ENCODE measurements around the gene GPATCH8.
"Not testable (repeated sequence)": the region's sequence is repeated elsewhere in the genome, so short reads cannot be mapped to it uniquely, and the experiment has no call there.

GPATCH8 gene

DNA sequence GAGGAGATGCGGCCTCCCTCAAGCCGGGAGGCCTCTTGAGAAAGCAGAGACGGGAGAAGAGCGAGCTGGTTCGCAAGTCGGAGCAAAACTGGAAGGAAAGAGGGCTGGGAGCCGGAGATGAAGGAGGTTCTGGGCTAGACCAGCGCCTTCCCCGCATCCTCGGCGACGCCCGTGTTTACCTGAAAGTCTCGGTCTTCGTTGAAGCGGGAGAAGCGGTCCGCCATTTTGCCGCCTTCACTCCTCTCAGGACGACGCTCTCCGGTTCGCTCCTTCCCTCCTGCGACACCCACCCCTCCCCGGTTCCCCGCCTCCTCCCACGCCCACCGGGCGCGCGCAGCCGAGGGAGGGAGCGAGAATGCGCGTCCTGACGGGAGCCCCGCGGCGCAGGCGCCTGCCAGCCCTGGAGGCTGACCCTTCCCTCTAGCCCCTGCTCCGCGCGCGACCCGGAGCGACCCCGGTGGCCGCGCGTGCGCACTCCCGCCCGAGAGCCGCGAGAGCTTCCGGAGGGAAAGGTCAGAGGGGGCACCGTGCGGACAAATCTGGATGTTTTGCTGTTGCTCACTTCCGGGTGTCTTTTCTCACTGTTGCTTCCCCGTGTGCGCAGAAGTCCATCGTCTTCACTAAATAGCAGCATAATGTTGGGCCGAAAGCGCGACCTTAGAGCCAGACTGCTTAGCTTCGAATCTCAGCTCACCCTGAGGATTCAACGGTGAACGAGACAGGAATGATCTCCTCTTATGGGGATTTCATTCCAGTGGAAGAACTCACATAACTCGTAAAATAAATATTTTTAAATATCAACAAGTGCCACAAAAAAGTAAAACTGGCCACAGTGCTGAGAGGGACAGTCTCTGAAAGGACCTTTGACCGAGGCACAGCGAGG lies at the start of gene GPATCH8:
Gene GPATCH8 (minus strand): TSS at position 260 of the 883 bp plus-strand sequence. CDS start 36 bp downstream, at position 224.
- DNase-seq (ENCODE audit: low read depth in 2 of 2), result peak; percentile 88 to 90

DNA sequence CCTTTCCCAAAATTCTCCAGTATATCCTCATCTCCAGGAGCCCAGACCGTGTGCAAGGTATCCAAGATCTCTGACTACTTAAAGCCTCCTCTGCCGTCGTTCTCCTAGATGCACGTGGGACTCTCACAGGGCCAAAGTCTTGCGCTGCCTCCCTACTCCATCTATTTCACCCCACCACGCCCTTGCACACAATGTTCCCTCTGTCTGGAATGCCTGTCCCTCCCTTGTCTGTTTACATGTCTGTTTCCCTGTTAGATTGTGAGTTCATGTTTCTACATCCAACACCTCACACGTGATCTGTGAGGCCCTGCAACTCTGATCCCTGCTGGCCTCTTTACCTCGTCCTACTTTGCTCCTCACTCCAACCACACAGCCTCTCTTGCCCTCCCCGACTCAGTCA lies 49.2 kb upstream of the GPATCH8 start:
- no peak for DNase-seq (ENCODE audit: low read depth in 2 of 2)

DNA sequence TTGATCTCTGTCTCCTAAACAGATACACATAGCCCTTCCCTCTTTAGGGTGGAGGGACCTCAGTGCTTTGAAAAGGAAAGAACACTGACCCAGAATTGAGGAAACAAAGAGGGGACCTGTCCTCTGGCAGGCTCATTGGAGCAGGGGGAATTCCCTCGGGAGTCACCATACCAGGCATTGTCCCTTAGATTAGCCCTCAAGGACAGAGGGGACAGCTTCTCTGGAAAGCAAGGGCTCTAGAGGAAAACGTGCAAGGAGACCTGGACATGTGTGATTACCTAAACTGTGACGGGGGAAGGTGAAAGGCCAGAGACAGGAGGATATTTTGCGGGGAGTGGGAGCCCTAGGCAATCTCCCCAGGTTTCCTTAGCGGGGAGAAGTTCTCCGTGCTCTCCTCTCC lies 46.5 kb upstream of the GPATCH8 start:
- DNase-seq (ENCODE audit: low read depth in 2 of 2), result no peak

DNA sequence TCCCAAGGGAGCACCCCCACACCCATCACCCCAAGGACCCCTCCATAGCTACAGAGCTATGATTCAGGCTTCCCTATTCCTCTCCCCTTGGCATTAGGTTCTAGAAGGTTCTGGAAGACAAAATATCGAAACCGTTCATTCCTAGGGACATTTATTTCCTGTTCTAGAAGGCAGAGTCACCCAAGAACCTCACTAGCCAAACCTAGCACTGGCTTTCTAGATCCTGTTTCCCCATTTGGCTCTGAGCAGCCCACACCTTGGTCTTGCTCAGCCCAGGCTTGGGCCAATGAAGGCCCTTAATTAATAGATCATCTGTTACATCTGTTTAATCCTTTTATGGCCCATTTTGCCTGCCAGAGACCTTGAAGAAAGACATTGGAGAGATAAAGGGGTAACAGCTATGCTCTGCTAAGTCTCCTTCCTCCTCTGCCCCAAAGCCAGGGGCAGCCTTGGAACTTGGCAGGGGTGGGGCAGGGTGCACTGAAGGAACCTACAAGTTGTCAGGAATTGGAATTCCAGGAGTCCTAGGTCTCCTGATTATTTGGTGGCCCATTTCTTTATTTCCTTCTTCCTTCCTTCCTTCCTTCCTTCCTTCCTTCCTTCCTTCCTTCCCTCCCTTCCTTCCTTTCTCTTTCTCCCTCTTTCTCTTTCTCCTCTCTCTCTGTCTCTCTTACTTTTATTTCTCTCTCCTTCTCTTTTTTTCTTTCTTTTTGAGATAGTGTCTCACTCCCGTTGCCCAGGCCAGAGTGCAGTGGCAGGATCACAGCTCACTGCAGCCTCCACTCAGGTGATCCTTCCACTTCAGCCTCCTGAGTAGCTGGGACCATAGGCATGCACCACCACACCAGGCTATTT lies 45.4 kb upstream of the GPATCH8 start:
- no peak for DNase-seq (ENCODE audit: low read depth in 2 of 2)

DNA sequence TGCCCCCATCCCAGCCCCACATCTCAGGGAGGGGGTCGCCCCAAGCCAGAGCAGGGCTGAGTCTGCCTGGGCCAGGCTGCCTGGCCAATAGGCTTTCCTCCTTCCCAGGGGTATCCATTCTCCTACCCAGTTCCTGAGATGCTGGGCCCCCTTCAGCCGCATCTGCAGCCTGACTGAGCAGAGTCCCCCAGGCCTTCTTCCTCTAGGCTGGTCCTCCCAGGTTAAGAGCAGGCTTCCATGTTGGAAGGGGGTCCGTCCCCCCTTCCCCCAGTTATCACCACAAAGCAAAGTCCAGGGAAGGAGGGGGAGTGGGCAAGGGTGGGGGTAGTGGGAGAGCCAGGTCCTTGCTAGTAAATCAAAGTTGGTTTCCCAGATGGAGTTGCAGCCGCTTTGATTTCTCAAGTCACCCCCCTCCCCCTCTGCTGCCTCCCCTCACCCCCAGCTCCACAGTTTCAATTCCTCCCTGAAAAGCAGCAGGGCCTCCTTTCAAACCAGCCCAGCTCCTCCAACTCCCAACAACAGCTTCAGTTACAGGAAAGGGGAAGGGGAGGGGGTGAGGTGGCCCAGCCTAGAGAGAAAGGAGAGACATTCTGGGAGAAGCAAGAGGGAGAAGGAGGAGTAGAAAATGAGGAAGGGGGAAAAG lies 44.5 kb upstream of the GPATCH8 start:
- DNase-seq (ENCODE audit: low read depth in 2 of 2), result no peak

DNA sequence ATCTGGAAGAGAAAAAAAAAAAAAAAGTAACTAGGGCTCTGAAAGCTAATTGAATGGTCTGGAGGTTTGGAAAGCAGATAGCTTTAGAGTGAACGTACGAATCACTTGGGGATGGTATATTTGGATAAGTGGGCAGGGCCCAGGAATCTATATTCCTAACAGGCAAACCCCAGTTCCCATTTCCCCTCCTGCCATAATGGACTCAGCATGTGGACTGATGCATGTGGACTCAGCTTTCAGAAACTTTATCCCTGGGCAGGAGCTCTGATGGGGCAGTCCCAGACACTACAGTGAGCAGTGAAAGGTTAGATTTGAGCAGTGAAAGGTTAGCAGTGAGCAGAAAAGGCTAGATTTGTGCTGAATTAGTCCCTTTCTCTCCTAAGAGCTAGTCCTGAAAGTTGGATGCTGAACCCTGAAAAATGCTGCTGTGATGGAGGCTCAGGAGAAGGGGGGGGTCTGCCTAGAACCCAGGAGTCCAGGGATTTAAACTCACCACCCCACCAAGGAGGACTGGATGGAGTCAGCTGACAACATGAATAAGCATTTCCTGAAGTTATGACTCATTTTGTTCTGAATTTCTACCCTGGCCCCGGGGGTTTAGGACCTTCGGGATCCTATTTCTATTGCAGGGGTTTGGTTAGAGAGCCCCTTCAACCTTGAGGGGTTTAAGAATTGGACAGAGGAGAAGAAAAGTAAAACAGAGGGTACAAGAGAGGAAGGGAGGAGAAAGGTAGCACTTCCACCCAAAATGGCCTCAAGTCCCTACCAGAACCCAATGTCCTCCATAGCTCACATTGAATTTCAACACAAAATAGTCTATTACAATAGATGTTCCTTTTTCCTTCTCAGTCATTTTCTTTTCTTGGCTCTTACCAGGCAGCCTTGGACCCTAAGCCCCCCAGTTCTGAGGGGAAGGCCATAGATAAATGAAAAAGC lies 43.7 kb upstream of the GPATCH8 start:
- DNase-seq (ENCODE audit: low read depth in 2 of 2), result no peak

DNA sequence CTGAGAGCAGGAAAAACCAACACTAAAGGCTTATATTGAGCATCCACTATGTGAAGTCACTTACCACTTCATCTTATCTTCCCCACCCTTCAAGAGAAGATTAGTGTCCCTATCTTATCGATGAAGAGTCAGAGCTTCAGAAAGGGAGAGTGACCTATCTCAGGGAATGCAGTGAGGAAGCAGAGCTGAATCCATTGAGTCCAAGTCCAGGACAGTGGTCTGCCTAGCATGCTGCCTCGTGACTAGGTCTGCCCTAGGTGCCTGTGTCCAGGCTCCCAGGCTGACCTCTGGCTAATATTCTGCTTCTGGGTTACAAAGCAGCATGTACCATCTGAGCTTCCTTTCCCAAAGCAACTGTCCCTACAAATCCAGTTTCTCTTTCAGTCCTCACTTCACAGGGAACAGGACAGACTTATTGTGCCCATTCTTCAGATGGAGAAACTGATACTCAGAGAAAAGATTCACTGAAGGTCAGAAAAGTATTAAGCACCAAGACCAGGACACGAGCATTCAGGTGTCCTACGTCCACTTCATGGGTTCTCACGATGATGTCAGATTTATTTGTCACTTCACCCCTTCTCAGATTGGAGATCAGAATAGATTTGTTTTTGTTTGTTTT lies 40.8 kb upstream of the GPATCH8 start:
- DNase-seq (ENCODE audit: low read depth in 2 of 2), result no peak

DNA sequence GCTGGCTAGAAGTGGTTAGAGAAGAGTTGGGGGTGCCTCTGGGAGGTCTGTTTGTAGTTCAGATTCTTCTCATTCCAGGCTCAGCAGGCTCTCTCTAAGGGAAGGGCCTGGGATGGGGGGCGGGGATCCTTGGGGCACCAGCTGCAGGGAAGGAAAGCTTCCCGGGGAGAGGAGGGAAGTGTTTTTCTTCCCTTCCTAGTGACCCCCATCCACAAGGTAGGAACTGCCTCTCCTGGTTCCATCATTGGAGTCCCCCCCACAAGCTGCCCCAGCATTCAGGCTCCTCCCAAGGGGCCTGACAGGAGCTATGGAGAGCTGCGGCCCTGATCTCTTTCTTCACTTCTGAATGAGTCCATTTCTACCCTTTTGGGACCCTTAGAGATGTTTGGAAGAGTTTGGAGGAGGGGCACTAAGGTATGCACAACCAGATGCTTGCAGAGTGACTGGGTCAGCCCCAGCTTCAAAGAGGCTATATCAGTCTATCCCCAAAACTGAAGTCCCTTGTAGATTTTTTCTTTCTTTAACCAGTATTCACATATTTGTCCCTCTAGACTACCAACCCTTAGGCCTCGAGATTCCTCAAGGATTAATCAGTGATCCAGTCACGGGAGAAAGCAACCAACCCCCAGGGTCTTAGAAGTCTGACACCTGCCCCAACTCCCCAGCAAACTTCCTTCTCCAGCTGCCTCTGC lies 40.2 kb upstream of the GPATCH8 start:
- DNase-seq (ENCODE audit: low read depth in 2 of 2), result no peak

DNA sequence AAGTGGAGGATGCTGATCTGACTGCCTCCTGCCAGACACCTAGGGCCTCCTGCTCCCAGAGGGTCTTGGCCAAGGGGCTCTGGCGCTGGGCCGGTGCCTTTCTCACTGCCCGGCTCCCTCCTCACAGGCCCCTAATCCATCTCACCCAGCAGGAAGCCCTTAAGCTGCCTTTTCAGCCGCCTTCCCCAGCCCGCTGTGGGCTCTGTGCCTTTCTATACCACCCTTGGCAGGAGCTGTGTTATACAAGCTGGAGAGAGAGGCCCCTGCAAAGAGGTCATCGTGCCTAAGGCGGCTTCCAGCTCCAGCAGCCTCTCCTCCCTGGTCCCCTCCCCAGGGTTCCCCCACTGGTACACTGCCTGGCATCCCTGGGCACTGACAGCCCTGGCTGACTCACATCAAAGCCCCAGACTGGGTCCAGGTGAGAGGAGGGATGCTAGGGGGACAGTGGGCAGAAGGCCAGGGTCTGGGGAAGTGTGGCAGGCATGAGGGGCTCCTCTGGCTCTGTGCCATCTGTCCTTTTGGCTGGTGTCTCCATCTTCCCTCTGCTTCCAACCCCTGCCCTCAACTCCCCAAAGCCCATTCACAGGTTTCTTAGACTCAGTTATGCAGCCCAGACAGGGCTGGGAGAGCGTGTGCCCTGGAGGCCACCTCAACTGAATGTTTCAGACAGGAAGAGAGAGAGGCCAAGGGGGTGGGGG lies 38.8 kb upstream of the GPATCH8 start:
- no peak for DNase-seq (ENCODE audit: low read depth in 2 of 2)

DNA sequence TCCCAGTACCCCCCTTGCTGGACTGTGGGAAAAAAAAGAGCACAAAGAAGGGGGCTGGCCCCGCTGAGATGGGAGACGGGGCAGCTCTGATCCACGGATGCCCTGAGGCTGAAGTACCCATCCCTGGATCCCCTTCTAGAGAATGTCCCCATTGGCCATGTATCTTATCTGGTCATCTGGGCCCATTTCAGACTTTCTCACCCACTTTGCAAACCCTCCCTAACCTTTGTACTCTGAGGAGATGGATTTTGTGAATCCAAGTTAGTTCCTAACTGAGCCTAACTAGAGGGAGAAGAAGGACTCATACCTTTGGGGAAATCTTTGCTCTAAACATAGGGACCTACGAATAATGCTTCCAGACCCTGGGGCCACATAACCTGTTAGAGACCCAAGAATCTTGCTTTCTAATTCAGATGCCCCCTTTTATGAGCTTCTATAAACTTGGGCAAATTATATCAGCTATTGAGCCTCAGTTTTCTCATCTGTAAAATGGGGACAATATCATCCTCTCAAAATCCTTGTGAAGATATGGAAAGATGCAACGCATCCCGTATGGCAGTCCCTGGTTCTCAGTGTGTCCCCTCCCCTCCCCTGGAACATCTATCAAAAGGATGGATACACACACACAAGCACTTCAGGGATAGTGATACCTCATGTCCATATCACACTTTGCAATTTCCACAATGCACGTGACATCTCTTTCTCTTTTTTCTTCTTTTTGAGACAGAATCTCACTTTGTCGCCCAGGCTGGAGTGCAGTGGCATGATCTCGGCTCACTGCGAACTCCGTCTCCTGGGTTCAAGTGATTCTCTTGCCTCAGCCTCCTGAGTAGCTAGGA lies 37.3 kb upstream of the GPATCH8 start:
- no peak for DNase-seq (ENCODE audit: low read depth in 2 of 2)

DNA sequence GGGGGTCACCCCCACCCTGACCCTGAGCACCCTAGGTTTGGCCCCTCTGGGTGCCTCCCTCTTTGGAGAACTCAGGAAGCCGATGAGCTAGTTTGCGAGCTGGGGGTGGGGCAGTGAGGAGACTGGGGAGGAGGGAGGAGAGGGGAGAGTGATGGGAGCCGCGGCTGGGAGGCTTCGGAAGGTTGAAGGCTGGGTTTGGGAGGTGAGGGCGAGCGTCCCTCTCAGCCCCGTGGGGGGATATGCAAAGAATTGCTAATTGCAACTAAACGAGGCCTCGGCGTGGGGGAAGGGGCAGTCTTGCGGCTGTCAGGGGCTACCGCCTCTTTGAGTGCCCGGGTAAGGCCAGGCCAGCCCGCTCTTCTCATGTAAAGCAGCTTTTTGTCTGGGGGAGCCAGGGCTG lies 36.5 kb upstream of the GPATCH8 start:
- DNase-seq (ENCODE audit: low read depth in 2 of 2), result no peak

DNA sequence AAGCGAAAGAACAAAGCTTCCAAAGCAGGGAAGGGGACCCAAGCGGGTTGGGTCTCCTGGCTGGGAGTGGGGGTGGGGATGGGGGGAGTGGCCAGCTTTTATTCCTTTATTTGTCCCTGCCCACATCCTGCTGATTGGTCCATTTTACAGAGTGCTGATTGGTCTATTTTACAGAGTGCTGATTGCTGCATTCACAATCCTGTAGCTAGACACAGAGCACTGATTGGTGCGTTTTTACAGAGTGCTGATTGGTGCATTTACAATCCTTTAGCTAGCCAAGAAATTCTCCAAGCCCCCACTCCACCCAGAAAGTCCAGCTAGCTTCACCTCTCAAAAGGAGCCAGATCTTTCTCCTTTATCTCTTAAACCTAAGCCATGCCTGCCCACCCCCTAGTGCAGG lies 34.7 kb upstream of the GPATCH8 start:
- DNase-seq (ENCODE audit: low read depth in 2 of 2), result not testable (repeated sequence)

DNA sequence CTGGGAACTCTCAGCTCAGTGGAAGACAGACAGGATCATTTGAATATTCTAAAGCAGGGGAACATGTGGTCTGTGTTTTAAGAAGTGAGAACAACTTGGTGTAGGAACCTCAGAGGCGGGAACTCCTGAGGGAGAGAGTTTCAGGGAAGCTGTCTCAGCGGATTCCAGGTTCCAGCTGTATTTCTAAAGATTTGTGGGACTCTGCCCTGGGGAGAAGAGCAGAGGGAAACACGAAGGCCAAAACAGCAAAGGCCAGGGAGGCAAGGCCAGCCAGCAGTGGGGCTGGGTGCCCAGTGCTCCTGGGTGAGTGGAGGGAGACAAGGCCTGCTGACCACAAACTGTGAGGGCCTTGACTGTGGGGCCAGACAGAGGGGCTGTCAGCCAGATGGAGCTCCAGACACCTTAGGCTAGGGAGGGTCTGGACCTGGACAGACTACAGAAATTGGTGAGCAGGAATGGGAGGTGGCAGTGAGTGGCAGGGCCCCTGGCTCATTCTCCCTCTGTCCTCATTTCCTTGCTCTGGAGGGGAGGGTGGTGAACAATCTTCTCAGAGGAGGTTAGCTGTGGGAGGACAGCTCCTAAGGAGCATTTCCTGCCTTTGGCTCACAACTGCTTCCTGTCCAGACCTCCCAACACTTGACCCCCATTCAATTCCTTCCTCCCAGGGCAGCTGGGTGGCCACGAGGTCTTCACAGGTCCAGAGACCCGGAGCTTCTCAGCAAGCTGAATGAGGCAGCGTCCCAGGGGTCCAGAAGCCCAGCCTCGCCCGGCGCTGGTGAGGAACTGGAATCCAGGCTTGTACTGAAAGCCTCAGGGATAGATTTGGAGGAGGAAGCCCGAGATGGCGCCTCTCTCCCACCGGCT lies 33.1 kb upstream of the GPATCH8 start:
- DNase-seq (ENCODE audit: low read depth in 2 of 2), result no peak

DNA sequence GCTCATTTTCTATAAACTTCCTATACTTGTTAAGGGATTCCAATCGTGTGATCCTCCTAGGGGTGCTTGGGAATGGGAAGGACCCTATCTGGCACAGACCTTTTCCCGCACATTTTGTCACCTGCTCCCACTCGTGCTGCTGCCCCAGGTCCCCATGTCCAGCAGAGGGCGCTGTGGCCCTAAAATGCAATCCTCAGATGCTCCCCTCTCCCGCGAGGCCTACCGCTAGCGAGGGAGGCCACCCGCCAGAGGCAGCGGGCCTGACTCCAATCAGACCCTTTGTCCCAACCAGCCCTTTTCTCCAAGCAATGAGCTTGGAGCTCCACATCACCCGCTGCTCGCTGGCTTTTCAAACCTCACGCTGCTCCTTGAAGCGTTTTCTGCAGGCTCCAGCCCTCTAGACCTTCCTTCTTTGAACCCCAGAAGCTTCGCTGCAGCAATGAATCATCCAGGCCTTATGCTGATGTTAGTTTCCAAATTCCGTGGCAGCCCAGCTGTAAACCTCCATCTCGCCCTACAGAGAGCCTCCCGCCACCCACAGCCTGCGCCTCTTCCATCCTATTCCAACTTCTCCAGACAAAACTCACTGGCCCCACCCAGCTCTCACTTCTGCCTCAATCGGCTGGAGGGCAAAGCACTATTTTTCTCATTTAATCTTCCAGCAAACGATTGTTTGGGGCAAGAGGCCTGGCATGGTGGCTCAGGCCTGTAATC lies 30.5 kb upstream of the GPATCH8 start:
- DNase-seq (ENCODE audit: low read depth in 2 of 2), result peak; percentile 80 to 81

DNA sequence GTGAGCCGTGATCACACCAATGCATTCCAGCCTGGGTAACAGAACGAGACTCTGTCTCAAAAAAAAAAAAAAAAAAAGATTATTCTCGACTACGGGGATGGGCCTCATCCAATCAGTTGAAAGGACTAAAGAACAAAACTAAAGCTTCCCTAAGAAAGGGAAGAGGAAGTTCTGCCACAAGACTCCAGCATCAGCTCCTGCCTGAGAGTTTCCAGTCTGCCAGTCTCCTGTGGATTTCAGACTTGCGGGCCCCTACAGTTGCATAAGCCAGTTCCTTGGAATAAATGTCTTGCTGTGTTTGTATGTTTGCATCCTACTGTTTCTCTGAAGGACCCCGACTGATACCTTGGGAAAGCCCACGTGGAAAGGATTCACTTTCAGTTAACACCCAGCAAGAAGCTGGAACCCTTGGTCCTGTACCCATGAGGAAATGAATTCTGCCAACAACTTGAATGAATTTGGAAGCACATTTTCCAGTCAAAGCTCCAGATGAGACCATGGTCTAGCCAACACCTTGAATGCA lies 27.8 kb upstream of the GPATCH8 start:
- no peak for DNase-seq (ENCODE audit: low read depth in 2 of 2)

DNA sequence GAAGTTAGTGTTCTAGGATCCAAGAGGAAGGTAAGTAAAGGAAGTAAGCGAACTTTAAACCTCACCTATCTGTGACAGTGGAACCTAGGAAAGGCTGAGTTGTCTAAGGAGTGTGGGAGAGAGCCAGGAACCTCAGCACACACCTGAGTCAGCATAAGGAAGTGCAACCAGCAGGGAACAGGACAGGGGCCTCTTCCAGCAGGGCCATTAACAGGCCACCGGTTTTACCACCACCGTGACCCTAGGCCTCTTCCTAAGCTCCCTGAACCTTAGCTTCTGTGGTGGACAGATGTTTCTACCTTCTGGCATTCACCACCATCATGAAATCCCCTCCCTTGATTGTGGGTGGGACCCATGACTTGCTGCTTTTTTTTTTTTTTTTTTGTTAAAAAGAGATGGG lies 26.7 kb upstream of the GPATCH8 start:
- no peak for DNase-seq (ENCODE audit: low read depth in 2 of 2)

DNA sequence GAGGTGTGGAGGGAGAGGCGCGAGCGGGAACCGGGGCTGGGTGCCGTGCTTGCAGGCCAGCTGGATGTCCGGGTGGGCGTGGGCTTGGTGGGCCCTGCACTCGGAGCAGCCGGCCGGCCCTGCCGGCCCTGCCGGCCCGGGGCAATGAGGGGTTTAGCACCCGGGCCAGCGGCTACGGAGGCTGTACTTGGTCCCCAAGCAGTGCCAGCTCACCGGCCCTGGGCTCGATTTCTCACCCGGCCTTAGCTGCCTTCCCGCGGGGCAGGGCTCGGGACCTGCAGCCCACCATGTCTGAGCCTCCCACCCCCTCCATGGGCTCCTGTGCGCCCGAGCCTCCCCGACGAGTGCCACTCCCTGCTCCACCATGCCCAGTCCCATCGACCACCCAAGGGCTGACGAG lies 24.7 kb upstream of the GPATCH8 start:
- no peak for DNase-seq (ENCODE audit: low read depth in 2 of 2)

Measured in stimulated activated CD4-positive, alpha-beta T cell treated with anti-CD3 and anti-CD28 coated beads, Interleukin-15, amount 100 ng/mL, for 48 hours (primary cell).